Endodermal cell (in vitro differentiated cells): ENCODE results near the gene ZNF831. TPM values are rescaled to one million over a fixed set of nuclear protein-coding genes. Genes with fewer than 3 reads are reported as not detected.
A peak's percentile ranks its signal among the peaks of the same experiment; 100 is the strongest.

Experiments
- DNase-seq: peaks from one replicate; pipeline ENCODE4 v3.0.0-alpha.2; 2017
- H3K27ac ChIP-seq: 2 replicates; pipeline ENCODE4 v1.5.1; 2013; ENCODE audit warnings: mild to moderate bottlenecking, low read depth, low read length, moderate library complexity
- H3K27me3 ChIP-seq: 2 replicates; pipeline ENCODE4 v1.6.1; 2013; ENCODE audit warnings: mild to moderate bottlenecking, low read length, moderate library complexity; ENCODE audit not compliant: insufficient read depth, control insufficient read depth, poor library complexity, severe bottlenecking
- H3K36me3 ChIP-seq: 2 replicates; pipeline ENCODE4 v1.7.0; 2013; ENCODE audit warnings: mild to moderate bottlenecking, low read length, moderate library complexity; ENCODE audit not compliant: control insufficient read depth, insufficient read depth
- H3K4me1 ChIP-seq: one replicate; pipeline ENCODE4 v1.7.0; 2013; ENCODE audit warnings: low read length; ENCODE audit not compliant: control insufficient read depth, insufficient read depth
- H3K4me3 ChIP-seq: 2 replicates; pipeline ENCODE4 v1.5.1; 2013; ENCODE audit warnings: mild to moderate bottlenecking, low read length, moderate library complexity
- H3K9ac ChIP-seq: 2 replicates; pipeline ENCODE4 v1.6.1; 2013; ENCODE audit warnings: mild to moderate bottlenecking, low read length, moderate library complexity; ENCODE audit not compliant: poor library complexity, severe bottlenecking; ENCODE audit errors: extremely low read depth
- H3K9me3 ChIP-seq: 2 replicates; pipeline ENCODE4 v1.6.1; 2013; ENCODE audit warnings: mild to moderate bottlenecking, low read length, moderate library complexity; ENCODE audit not compliant: control insufficient read depth
- H3K27ac Mint-ChIP-seq: 2 replicates; pipeline ENCODE4 v1.8.0; 2020; ENCODE audit warnings: mixed read lengths
- H3K27me3 Mint-ChIP-seq: 2 replicates; pipeline ENCODE4 v1.8.0; 2021; ENCODE audit warnings: mild to moderate bottlenecking, mixed read lengths; ENCODE audit not compliant: insufficient read depth
- H3K36me3 Mint-ChIP-seq: 2 replicates; pipeline ENCODE4 v1.8.0; 2020; ENCODE audit warnings: low read depth, mixed read lengths
- H3K4me1 Mint-ChIP-seq: 2 replicates; pipeline ENCODE4 v1.8.0; 2020; ENCODE audit warnings: mixed read lengths
- H3K4me3 Mint-ChIP-seq: 2 replicates; pipeline ENCODE4 v1.8.0; 2020; ENCODE audit warnings: mild to moderate bottlenecking, moderate library complexity, mixed read lengths
- H3K9me3 Mint-ChIP-seq: 2 replicates; pipeline ENCODE4 v1.8.0; 2020; ENCODE audit warnings: mild to moderate bottlenecking, mixed read lengths
- CTCF ChIP-seq: fragments of 200-600 bp; sonication (generic); conservative IDR thresholded peaks from 2 replicates; pipeline ENCODE4 v1.5.0; 2021; ENCODE audit warnings: antibody characterized with exemption, mild to moderate bottlenecking
- WGBS, 2 experiments: methylation state at CpG; one replicate each; pipeline versions ENCODE4 v1.1.5 to v1.1.7; 2013; ENCODE audit warnings: missing lambda C conversion rate in 2 of 2, mixed read lengths in 1 of 2; ENCODE audit not compliant: insufficient coverage in 1 of 2, insufficient read length in 1 of 2; 5-methylcytosine and 5-hydroxymethylcytosine counted together
- total RNA-seq, 2 donors: library from RNA; stranded (reverse); fragmentation: NEBNext Ultra II Directional in 1 of 2; extraction: Animal tissue kit (Norgen Biotek cat#: 25700) in 1 of 2; gene quantifications; 2 replicates in 1 of 2; 3 replicates in 1 of 2; pipeline ENCODE4 v1.2.1, GENCODE V29; 2021

The ZNF831 gene
- total RNA-seq, 2 donors from 2014 or later: not detected

GRCh38 chr20:59204165-59204894 lies 40.7 kb downstream of the ZNF831 start:
- Histone ChIP-seq H3K9ac (no peak overlapping the region), H3K27me3 (no peaks in the 10 kb centered on the region), H3K4me1 (peaks cover 7% of the 10 kb centered on the region), H3K9me3 (no peaks in the 10 kb centered on the region), H3K36me3 (no peaks in the 10 kb centered on the region), H3K4me3 (no peak overlapping the region), H3K27ac (no peak overlapping the region)
- peak; percentile 59 for DNase-seq
- H3K27me3 Mint-ChIP-seq: peaks cover 14% of the 10 kb centered on the region
- H3K27ac Mint-ChIP-seq: no peak overlapping the region
- H3K4me3 Mint-ChIP-seq: no peak overlapping the region
- TF ChIP-seq CTCF: no peak
- H3K36me3 Mint-ChIP-seq: no peaks in the 10 kb centered on the region
- 74 to 97% methylated on average over 6 to 10 of the region's 10 CpGs for WGBS, 2 experiments
- peaks cover 18% of the 10 kb centered on the region for H3K4me1 Mint-ChIP-seq
- H3K9me3 Mint-ChIP-seq: no peaks in the 10 kb centered on the region

DNA sequence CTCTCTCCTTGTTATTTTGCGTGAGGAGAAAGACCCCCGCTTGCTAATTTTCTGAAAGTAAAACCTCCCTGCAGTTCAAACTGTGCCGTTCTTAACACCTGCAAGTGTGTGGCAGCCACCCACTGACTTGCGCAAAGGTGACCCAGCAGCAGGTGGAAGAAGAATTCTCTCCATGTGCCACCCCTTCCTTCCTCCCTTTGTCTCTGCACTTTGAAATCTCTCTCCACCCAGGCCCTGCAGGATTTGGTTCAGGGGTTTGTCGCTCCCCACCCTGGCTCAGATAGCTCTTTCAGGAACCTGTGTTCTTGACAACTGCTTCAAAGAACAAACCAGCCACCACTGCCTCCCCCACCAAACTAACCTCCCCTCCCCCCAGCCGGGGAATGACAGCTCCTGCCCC lies 41.4 kb downstream of the ZNF831 start:
- 41 to 51% methylated on average over 4 to 6 of the region's 6 CpGs for WGBS, 2 experiments
- no peak overlapping the region for H3K4me3 Mint-ChIP-seq
- H3K9me3 Mint-ChIP-seq: no peaks in the 10 kb centered on the region

GRCh38 chr20:59207235-59207634 lies 43.6 kb downstream of the ZNF831 start:
- Histone ChIP-seq H3K36me3 (no peaks in the 10 kb centered on the region), H3K4me1 (peaks cover 7% of the 10 kb centered on the region), H3K27me3 (peaks cover 7% of the 10 kb centered on the region), H3K9me3 (no peaks in the 10 kb centered on the region), H3K27ac (no peak overlapping the region), H3K9ac (no peak overlapping the region), H3K4me3 (no peak overlapping the region)
- peaks cover 26% of the 10 kb centered on the region for H3K27me3 Mint-ChIP-seq
- H3K4me3 Mint-ChIP-seq: no peak overlapping the region
- DNase-seq: peak; percentile 35
- no peak overlapping the region for H3K27ac Mint-ChIP-seq
- no peaks in the 10 kb centered on the region for H3K9me3 Mint-ChIP-seq
- whole genome bisulfite sequencing, 2 experiments: 94 to 100% methylated on average over 1 to 2 of the region's 2 CpGs
- H3K36me3 Mint-ChIP-seq: no peaks in the 10 kb centered on the region
- no peak for TF ChIP-seq CTCF
- H3K4me1 Mint-ChIP-seq: peaks cover 18% of the 10 kb centered on the region

More for the DNA sequence above, 41.4 kb downstream of the ZNF831 start:
- H3K36me3 Mint-ChIP-seq: no peaks in the 10 kb centered on the region
- no peaks in the 10 kb centered on the region for H3K36me3 ChIP-seq
- no peak overlapping the region for H3K4me3 ChIP-seq
- no peak overlapping the region for H3K27ac ChIP-seq
- DNase-seq: peak; percentile 86
- H3K27ac Mint-ChIP-seq: no peak overlapping the region
- H3K27me3 ChIP-seq: no peaks in the 10 kb centered on the region
- H3K9ac ChIP-seq: no peak overlapping the region
- no peak for TF ChIP-seq CTCF
- H3K27me3 Mint-ChIP-seq: peaks cover 19% of the 10 kb centered on the region
- peaks cover 7% of the 10 kb centered on the region for H3K4me1 ChIP-seq
- peaks cover 18% of the 10 kb centered on the region for H3K4me1 Mint-ChIP-seq
- no peaks in the 10 kb centered on the region for H3K9me3 ChIP-seq
